Fibroblast of skin of back (primary cell): Measurements from ENCODE around the gene DCC. TPM values are rescaled to one million over a fixed set of nuclear protein-coding genes. Genes with fewer than 3 reads are reported as not detected.

Source experiments
- DNase-seq: peaks from one replicate; pipeline ENCODE4 v3.0.0-alpha.2; 2013
- polyA plus RNA-seq, 2 experiments: library from polyadenylated mRNA; unstranded; fragments of 120-200 nt; gene quantifications; one replicate each; pipeline ENCODE4 v1.2.1, GENCODE V29; 2013; ENCODE audit not compliant: insufficient read length in 2 of 2

DCC gene, protein sequence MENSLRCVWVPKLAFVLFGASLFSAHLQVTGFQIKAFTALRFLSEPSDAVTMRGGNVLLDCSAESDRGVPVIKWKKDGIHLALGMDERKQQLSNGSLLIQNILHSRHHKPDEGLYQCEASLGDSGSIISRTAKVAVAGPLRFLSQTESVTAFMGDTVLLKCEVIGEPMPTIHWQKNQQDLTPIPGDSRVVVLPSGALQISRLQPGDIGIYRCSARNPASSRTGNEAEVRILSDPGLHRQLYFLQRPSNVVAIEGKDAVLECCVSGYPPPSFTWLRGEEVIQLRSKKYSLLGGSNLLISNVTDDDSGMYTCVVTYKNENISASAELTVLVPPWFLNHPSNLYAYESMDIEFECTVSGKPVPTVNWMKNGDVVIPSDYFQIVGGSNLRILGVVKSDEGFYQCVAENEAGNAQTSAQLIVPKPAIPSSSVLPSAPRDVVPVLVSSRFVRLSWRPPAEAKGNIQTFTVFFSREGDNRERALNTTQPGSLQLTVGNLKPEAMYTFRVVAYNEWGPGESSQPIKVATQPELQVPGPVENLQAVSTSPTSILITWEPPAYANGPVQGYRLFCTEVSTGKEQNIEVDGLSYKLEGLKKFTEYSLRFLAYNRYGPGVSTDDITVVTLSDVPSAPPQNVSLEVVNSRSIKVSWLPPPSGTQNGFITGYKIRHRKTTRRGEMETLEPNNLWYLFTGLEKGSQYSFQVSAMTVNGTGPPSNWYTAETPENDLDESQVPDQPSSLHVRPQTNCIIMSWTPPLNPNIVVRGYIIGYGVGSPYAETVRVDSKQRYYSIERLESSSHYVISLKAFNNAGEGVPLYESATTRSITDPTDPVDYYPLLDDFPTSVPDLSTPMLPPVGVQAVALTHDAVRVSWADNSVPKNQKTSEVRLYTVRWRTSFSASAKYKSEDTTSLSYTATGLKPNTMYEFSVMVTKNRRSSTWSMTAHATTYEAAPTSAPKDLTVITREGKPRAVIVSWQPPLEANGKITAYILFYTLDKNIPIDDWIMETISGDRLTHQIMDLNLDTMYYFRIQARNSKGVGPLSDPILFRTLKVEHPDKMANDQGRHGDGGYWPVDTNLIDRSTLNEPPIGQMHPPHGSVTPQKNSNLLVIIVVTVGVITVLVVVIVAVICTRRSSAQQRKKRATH (N-terminal part only)
- 1.7 TPM for polyA plus RNA-seq (2013, experiment 1 of 2; ENCODE audit: insufficient read length)
- 1.1 TPM for polyA plus RNA-seq (2013, experiment 2 of 2; ENCODE audit: insufficient read length)

DNA sequence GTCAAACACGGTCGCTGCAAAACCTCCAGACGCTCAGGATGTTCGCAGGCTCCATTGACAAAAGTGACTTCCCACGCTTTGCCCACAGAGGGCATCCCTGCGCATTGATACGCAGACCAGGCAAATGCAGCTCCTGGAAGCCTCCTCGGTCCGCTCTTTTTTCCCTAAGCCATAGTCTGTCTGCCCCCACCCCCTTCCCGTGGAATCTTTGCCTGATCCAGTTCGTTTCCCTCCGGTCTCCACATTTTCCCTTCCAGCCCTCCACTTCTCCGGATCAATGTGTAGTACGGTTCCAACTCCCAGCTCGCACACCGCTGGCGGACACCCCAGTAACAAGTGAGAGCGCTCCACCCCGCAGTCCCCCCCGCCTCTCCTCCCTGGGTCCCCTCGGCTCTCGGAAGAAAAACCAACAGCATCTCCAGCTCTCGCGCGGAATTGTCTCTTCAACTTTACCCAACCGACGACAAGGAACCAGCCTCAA, at the start of gene DCC:
Gene DCC (plus strand): TSS at position 307 of the 481 bp plus-strand sequence. CDS start 591 bp downstream, outside the sequence.
- DNase-seq: peak; percentile 83

DNA sequence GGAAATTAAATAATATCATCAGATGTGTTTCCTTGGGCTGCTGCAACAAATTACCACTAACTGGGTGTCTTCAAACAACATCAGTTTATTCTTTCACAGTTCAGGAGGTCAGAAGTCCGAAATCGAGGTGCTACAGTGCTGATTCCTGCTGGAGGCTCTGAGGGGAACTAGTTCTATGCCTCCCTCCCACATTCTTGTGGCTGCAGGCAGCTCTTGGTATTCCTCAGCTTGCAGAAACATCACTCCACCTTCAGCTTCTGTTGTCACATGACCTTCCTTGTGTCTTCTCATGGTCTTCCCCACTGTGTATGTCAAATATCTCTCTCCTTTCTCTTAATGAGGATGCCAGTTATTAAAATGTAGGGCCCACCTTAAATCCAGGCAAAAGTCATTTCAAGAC, 29.3 kb upstream of the DCC start:
- no peak for DNase-seq

DNA sequence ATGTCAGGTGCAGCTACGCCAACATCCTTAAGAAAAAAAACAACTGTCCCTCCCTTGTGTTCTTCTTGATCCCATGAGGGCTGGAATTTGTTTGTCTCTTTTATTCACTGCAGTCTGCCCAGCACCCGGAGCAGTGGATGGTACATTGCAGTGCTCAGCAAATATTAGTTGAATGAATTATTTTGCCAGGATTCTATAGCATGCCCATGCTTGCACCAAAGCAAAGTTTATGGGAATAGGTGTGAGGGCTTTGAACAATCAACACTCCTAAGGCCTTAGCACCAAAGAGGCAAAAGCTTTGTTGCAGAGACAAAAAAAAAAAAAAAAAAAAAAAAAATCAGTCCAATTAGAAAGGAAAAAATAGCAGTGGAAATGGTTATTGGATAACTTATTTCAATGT, 28.7 kb upstream of the DCC start:
- DNase-seq: no peak

DNA sequence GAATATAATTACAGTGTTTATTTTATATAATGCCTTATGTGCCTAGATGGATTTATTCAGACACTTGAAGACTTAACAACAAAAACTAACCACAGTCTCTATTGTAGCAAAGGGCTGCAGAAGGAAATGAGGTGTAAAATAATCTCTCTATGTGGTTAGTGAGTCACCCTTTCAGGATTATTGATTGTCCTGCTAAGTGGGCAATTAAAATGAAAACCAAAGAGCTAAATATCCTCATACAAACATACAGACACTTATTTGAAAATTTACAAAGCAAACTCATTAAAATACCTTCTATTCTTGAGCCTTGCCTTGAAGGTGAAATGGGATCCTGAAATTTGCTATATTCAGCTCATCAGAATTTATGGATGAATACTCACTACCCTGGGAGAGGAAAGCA, 27.7 kb upstream of the DCC start:
- no peak for DNase-seq

DNA sequence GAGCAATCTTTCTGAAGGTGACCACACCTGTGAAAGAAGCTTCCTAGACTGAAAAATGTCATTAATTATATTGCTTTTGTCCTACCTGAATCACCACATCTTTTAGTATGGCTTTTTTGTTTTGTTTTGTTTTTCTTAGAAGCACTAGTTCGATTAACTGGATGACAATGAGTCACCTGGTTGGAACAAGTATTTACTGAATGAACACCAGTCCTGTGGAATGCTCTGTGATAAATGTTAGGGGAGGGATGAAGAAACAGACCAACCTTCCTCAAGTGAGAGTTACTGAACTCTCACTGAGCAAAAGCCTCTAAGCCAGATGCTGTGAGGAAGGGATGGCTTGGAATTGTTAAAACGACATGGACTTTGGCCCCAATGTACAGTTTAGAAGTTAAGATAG, 26.8 kb upstream of the DCC start:
- DNase-seq: peak; percentile 30

DNA sequence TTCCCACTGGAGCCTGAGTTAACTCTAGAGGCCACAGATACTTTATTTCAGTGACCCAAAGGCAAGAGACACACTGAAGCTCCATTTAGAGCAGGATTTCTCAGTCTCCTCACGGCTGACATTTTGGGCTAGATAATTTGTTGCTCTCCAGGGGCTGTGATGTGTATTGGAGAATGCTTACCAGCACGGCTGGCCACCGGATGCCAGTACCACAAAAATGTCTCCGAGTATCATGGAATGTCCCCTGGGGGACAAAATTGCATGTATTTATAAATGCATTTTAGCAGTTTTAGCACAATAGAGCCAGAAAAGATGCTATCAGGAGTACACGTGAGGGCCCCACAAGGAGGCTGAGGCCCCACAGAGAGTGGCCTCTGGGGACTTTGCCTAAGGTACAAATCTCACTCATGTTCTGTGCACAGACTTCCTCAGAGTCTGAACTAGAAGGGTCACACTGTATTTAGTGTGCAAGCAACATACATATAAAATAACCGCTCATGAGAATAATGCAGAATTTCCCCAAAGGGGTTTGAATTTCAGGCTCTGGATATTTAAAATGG, 20.5 kb upstream of the DCC start:
- DNase-seq: peak; percentile 88

DNA sequence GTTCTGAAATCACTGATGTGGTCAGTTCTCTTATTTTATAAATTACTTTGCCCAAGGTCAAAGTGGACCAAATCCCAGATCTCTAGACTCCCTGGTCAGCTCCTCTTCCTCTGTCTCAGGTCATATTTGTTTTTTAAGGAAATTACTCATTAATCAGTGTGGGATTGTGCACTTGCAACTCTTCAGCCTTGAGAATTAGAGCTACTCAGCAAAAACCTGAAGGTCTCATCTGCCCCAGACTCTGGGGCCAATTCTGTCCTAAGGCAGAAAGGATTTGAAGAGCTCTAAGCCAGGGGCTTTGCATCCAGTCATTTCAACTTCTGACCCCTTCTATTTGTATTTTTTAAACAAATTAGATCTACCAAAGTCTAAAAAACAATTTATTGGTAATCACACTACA, 17.7 kb upstream of the DCC start:
- DNase-seq: no peak

DNA sequence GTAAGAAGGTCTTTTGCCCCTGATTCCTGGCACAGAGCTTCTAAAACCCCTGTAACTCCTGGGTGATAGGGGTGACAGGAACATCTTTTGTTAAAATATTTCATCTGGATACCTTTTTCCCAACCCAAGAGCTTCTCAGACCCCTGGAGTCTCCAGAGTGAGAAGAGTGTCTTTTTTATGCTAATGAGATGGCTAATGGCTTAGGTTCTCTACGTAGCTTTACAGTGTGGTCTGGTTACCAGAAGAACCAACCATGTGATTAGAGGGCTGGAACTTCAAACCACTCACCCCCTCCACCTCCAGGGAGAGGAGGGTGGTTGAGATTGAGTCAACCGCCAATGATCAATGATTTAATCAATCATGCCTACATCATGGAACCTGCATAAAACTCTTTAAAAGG, 16.2 kb upstream of the DCC start:
- no peak for DNase-seq

DNA sequence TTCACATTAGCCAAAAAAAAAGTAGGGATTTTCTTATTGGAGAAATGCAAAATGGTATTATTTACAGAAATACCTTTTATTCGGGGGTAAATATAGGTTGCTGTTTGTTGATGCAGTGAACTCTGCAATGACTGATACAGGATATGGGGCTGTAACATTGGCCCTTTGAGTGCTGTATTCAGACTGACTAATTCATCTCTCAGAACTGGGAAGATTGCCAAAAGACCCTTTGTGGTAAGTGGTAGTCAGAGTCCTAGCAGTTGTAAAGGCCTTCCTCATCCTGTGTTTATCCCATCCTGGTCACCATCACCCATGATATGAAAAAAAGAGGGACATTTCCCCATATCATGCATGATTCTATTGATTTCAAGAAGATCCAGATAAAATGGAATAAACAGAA, 14.0 kb upstream of the DCC start:
- DNase-seq: peak; percentile 82

DNA sequence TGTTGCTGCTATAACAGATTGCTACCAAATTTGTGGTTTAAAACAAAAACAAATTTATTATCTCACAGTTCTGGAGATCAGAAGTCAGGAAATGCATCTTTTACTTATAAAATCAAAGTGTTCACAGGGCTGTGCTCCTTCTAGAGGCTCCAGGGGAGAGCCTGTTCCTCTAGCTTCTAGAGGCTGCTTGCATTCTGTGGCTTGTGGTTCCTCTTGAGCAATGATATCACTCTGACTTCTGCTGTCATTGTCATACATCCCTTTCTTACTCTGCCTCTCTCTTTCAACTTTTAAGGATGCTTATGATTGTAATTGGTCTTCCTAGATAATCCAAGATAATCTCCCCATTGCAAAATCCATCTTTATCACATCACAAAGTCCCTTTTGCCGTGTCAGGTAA, 6.1 kb upstream of the DCC start:
- DNase-seq: peak; percentile 25

DNA sequence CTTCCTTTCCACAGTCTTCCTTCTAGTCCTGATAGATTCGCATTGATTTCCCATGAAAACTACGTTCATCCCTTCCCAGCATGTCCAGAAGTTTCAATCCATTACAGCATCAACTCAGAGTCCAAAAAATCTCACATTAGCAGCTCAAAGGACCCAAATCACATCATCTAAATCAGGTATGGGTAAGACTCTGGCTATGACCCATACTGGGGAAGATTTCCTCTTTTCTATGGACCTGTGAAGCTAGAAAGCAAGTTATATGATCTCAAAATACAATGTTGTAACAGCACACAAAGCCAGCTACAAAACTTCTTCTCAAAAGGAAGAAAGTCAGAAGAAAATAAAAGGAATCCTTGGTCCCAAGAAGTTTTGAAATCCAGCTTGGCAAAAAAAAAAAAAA, 5.7 kb upstream of the DCC start:
- DNase-seq: no peak

DNA sequence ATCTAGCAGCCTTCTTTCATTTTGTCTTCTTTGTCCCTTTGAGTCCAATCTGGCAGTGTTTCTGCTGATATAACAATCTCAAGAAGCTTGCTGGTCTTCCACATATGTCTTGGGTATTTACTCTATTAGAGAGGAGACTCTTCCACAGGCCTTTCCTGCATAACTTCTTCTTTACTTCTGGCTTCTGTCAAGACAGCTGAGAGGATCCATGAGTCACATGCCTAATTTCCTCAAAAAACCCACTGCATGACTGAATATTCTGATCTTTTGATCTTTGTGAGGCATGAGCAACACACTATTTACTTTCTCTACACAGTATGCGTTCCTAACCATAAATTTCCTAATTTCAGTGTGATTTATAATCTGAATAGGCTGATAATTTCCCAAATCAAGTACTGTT, 5.1 kb upstream of the DCC start:
- DNase-seq: peak; percentile 80

DNA sequence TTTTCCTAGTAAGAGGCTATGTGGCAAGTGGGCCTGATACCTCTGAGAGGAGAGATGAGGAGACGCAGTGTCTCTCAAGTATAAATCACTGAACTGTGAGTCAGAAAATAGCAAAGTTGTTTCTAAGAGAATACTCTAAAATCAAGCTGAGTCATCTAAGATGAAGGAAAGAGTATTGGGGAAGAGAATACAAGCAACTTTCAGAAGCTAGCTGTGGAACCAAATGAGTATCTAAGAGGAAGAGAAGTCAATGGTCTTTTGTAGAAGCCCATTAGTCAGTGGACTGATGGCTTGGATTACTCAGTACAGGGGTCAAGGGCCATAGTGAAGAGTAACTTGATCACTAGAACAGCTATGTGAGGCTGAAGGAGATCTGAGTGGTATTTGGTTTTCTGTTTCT, 2.7 kb upstream of the DCC start:
- peak; percentile 78 for DNase-seq

DNA sequence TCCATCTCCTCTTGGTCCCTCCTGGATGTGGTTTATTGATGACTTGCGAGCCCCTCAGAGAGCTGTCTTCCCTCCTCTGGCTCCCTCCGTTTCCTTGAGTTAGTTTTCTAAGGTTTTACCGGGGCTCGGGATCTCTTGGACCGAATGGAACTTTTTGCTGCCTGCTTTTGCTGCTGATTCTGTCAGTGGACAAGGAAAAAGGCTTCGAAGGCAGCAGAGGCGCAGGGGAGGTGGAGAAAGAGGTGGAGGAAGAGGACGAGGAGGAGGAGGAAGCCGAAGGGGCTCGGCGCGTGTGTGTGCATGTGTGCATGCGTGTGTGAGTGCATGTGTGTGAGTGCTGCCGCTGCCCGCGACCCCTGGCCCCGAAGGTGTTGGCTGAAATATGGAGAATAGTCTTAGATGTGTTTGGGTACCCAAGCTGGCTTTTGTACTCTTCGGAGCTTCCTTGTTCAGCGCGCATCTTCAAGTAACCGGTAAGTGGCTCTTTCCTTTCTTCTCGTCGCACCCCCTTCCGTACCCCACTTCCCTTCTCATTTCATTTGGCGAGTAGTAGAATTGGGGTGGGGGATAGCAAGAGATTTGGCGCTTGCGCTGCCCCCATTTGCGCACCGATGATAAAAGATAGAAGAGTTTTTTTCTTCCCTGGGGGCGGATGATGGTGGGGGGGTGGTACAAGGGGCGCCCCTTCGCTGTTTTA, 557 bp downstream of the DCC start:
- DNase-seq: no peak

DNA sequence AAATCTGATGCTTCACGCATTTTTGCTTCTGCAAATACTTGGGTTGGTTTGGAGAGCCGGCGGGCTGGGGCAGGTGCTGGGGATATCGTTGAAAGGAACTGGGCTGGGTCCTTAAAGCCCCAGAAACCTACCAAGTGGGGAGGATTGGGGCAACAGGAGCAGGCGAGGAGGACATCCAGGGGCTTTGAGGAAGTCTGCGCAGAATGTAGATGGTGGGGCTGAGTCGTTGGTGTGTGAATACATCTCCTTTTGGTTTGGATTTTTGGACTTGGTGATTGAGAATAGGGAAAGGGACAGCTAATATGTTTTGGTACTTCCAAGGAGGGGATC, 1.1 kb downstream of the DCC start:
- DNase-seq: no peak

DNA sequence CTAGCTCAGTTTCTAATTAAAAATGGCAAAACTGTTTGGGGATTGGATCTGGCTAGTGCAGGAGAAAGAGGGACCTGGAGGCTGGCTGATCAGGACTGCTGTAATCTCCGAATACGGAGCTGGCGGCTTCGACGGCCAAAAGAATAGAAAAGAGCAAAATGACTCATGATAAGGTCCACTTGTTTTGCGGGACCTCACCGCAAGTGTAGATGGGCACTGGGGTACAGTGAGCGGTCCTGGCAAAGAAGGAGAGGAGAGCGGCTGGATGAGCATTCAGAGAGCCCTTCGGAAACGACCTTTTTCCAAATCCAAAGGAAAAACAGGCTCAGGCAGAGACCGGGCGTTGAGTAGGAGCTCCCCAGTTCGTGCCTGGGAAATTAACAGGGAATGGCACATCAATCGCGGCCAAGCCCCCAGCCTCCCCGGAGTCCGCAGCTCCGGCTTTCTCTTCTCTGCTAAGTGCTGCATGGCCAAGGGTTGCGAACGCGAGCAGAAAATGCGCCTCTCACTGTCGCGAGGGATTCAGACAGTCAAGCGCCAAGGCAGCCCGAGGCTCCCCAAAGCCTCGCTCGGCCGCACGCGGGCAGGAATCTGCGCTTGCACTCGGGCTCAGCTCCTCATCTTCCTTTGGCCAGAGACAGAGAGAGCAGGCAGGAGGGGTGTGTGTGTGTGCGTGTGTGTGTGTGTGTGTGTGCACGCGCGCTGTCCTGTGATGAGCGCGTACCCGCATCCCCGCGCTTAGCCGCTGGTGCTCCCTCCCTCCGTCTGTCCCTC, 1.8 kb downstream of the DCC start:
- DNase-seq: peak; percentile 37

DNA sequence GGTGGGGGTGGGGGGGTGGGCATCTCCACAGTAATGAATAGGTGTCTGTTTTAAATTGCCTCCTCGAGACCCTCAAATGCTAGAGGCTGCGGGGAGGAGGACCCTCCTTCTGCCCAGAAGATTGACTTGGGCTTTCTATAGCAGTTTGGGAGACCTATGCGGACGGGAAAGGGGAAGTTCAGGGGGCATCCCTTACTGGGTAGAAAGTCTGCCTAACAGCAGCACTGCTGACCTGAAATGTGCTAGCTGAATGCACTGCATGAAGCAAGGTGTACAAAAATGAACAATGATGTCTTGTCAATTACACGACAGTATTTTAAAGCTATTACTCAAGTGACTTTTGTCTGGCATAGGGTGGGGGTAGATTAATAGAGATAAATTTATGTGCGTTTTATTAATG, 2.5 kb downstream of the DCC start:
- DNase-seq: no peak

DNA sequence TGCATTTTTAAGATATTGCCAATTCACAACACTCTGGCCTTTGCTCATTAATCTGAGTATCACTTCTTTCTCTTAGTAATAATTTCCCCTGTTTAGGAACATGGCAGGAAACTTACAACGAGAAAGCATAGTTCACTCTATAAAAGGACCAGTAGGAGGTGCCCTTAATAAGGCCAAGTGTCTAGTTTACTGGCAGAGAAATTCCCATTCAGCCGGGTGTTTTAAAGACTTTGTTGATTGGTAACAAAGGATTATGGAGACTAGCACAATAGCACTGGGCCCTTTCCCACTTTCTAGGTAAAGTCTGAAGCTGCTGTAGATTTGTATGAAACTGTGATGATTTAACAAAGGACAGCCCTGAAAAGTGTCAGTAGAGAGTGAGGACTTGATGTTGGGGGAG, 3.1 kb downstream of the DCC start:
- DNase-seq: no peak

DNA sequence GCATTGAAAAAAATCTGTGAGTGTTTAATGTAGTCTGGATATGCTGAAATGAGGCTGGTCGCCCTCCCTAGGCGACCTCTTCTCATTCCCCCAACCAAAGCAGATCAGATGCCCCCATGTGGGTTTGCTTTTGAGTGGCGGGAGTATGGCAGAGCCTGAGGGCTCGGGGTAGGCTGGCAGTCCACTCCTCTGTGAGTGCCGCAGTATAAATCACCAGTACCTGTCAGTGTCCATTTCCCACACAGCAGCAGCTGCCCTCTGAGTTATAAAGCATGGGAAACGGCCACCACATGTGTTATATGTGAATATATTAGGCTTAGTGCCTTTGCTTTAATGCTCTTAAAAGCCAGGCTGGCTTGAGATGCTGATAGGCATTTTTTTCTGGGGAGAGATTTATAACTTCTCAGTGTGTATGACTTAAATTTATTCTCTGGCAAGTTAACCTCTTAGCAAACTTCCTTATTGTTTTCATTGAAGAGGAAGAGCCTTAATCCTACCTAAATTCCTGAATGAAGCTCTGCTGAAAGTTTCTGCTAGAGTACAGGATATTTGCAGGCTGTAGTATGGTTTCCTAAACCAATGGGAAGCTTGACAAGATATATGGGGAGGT, 3.8 kb downstream of the DCC start:
- DNase-seq: no peak

DNA sequence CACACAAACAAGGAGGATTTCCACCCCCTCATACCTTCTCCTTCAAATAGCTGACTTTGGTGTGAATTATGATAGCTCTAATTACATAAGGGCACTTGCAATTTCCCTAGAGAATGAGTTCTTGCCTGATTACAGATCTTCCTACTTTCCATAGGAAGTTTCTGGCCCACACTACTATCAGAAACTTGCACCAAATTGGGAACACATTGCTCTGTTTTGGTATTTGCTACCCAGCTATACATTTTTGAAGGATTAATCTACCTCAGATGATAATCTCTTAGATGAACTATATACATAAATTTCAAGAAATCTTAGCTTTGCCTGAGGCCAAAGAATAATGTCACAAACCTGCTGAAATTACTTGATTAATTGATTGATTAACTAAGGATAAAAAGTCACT, 4.9 kb downstream of the DCC start:
- no peak for DNase-seq

DNA sequence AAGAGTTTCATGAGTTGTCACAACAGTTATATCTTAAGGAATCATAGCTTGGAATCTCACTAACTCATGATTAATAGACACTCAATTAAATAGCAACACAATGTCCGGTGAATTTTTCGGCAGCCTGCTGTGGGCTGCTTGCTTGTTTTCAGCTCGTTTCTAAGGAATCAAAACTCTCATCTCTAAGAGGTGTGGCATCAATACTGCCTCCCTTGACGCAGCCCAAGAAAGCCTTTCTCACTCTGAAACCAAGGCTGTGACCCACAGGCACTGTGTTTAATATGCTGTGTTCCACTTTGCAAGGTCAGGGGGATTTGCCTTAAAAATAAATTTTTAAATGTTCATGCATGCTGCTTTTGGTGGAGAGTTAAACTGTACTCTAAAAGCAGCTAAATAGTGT, 5.4 kb downstream of the DCC start:
- DNase-seq: no peak
